Transverse colon (tissue), 4 donors: Measurements from ENCODE around the gene LCNL1. TPM values are rescaled to one million over a fixed set of nuclear protein-coding genes. Genes with fewer than 3 reads are reported as not detected.
"Not testable (repeated sequence)": the region's sequence is repeated elsewhere in the genome, so short reads cannot be mapped to it uniquely, and the experiment has no call there.

Experiments used
- DNase-seq: peaks from one replicate; pipeline ENCODE4 v3.0.0-alpha.2; 2019
- H3K27ac ChIP-seq, 4 donors: fragments of 200-600 bp; sonication (generic); 2 replicates each; pipeline ENCODE4 v1.5.1; 2016 to 2018; ENCODE audit warnings: inconsistent platforms in 4 of 4
- H3K27me3 ChIP-seq: fragments of 200-600 bp; sonication (generic); 2 replicates; pipeline ENCODE4 v1.5.1; 2017; ENCODE audit warnings: inconsistent platforms
- H3K36me3 ChIP-seq, 4 donors: fragments of 200-600 bp; sonication (generic); 2 replicates each; pipeline ENCODE4 v1.5.1; 2017 to 2019; ENCODE audit warnings: inconsistent platforms in 4 of 4
- H3K4me1 ChIP-seq, 4 donors: fragments of 200-600 bp; sonication (generic); 2 replicates each; pipeline ENCODE4 v1.5.1; 2017 to 2020; ENCODE audit warnings: inconsistent platforms in 4 of 4
- H3K4me3 ChIP-seq, 4 donors: fragments of 200-600 bp; sonication (generic); 1 replicate in 1 of 4; 2 replicates in 3 of 4; pipeline versions ENCODE4 v1.5.1 to v1.6.1; 2017 to 2019; ENCODE audit warnings: inconsistent platforms in 4 of 4
- H3K9me3 ChIP-seq, 2 donors: fragments of 200-600 bp; sonication (generic); 2 replicates each; pipeline ENCODE4 v1.5.1; 2017 to 2019; ENCODE audit warnings: inconsistent platforms in 2 of 2
- EP300 ChIP-seq: sonication (generic); formaldehyde crosslinking; IDR thresholded peaks from one replicate; pipeline ENCODE4 v1.6.1; 2017; ENCODE audit warnings: antibody characterized with exemption, low read depth
- POLR2A ChIP-seq: fragments of 450-650 bp; IDR thresholded peaks from one replicate; pipeline ENCODE4 v1.6.1; 2016; ENCODE audit warnings: antibody characterized with exemption, mild to moderate bottlenecking, moderate library complexity
- POLR2AphosphoS5 ChIP-seq, 3 donors: sonication (generic); formaldehyde crosslinking; IDR thresholded peaks; one replicate each; pipeline ENCODE4 v1.6.1; 2016; ENCODE audit warnings: antibody characterized with exemption in 3 of 3
- WGBS, 2 donors: methylation state at CpG; one replicate each; pipeline ENCODE4 v1.1.5; 2018; ENCODE audit warnings: low coverage in 1 of 2; 5-methylcytosine and 5-hydroxymethylcytosine counted together
- in situ Hi-C, 4 donors: fragments of 200-750 bp; cut with MboI; loops; one replicate each; pipeline versions ENCODE4 v1.15.0 to v1.15.1; 2017; ENCODE audit warnings: low sequenced_read_pairs in 3 of 4, low pct_ligation_motif_present in 1 of 4, low pct_unique_long_range_greater_than_20kb in 1 of 4
- intact Hi-C: fragments of 100-400 bp; cut with DNase I; formaldehyde crosslinking; loops from one replicate; pipeline ENCODE4 v1.15.1; 2023; ENCODE audit warnings: low total_unique reads
- total RNA-seq, 4 donors: library from RNA; depleted of rRNA; stranded (reverse); fragments of >200 nt; gene quantifications; one replicate each; pipeline ENCODE4 v1.1.0, GENCODE V29; 2016
- TF ChIP-seq, protein P1 (sequence below), 5 experiments: fragments of 200-600 bp in 3 of 5; fragments of 450-650 bp in 2 of 5; sonication (generic) in 3 of 5; IDR thresholded peaks; 1 replicate in 2 of 5; 2 replicates in 3 of 5; pipeline ENCODE4 v1.5.1; 2016 to 2017; ENCODE audit warnings: antibody characterized with exemption in 5 of 5, inconsistent platforms in 3 of 5, mild to moderate bottlenecking in 2 of 5, moderate library complexity in 1 of 5

Gene LCNL1
- total RNA-seq, 4 donors from 2014 or later = 0.27 to 0.75 TPM; not detected in 2

DNA sequence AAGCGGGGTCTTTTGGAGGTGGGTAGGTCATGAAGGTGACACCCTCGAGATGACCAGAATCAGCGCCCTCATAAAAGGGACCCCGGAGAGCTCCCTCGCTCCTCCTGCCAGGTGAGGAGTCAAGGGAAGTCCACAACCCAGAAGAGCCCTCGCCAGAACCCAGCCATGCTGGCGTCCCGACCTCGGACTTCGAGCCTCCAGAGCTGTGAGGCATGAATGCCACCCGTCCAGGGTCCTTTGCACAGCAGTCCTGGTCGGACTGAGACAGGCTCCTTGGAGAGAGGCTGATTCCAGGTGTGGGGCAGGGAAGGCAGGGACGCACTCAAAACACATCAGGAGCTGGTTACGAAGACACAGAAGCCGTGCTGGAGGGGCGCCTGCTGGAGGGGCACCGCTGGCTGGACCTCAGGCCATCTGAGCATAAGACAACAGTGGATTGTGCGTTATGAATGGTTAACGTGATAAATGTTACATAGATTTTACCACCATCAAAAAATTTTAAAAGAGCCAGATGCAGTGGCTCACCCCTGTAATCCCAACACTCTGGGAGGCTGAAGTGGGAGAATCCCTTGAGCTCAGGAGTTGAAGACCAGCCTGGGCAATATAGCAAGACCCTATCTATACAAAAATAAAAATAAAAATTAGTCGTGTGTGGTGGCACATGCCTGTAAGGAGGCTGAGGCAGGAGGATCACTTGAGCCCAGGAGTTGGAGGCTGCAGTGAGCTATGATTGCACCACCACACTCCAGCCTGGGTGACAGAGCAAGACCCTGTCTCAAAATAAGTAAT is 19.3 kb downstream of the LCNL1 start:
- Histone ChIP-seq H3K27me3 (no peaks in the 10 kb centered on the region), H3K4me3 (no peak overlapping the region), H3K27ac (no peak overlapping the region), H3K36me3 (no peaks in the 10 kb centered on the region), H3K9me3 (no peaks in the 10 kb centered on the region), H3K4me1 (peaks cover 5 to 14% (median 7%) of the 10 kb centered on the region in 4 donors)
- no peak for TF ChIP-seq POLR2AphosphoS5 (IDR thresholded peaks at IDR 0.05)
- no peak for TF ChIP-seq POLR2A
- no peak for TF ChIP-seq EP300
- TF ChIP-seq, protein P1, sequence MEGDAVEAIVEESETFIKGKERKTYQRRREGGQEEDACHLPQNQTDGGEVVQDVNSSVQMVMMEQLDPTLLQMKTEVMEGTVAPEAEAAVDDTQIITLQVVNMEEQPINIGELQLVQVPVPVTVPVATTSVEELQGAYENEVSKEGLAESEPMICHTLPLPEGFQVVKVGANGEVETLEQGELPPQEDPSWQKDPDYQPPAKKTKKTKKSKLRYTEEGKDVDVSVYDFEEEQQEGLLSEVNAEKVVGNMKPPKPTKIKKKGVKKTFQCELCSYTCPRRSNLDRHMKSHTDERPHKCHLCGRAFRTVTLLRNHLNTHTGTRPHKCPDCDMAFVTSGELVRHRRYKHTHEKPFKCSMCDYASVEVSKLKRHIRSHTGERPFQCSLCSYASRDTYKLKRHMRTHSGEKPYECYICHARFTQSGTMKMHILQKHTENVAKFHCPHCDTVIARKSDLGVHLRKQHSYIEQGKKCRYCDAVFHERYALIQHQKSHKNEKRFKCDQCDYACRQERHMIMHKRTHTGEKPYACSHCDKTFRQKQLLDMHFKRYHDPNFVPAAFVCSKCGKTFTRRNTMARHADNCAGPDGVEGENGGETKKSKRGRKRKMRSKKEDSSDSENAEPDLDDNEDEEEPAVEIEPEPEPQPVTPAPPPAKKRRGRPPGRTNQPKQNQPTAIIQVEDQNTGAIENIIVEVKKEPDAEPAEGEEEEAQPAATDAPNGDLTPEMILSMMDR (IDR thresholded peaks at IDR 0.05) = no peak
- 69 to 87% methylated on average over 14 to 20 of the region's 20 CpGs for WGBS, 2 donors
- in situ Hi-C loops (no loop called here), intact Hi-C loops (no loop called here)
- no peak for DNase-seq

DNA sequence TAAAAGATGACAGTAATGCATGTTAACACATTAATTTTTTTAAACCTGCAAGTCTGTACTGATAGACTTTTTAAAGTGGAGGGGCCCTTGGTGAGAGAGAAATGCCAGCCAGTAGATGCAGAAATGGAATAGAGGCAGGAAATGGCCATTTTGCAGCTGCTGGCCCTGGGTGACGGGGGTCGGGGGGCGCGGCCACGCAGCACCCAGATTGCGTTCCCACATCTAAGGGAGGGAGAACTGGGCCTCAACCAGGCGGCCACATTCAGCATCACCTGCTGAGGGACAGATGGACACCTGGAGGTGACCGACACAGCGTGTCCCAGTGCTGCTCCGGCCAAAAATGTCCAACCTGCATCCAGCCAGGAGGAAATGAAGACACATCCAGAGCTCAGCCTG is 19.9 kb downstream of the LCNL1 start:
- intact Hi-C loops = no loop called here
- 83% methylated on average over 10 of the region's 10 CpGs; no CpG with 5 or more reads in 1 of the 2 donors for WGBS, 2 donors
- no peak for DNase-seq
- Histone ChIP-seq H3K4me3 (no peak overlapping the region), H3K27me3 (no peaks in the 10 kb centered on the region), H3K36me3 (no peaks in the 10 kb centered on the region), H3K4me1 (peaks cover 0 to 8% (median under 1%) of the 10 kb centered on the region in 4 donors), H3K27ac (no peak overlapping the region), H3K9me3 (no peaks in the 10 kb centered on the region)
- TF ChIP-seq POLR2A (no peak), POLR2AphosphoS5 (IDR thresholded peaks at IDR 0.05) (no peak), EP300 (no peak)
- TF ChIP-seq, protein P1 (IDR thresholded peaks at IDR 0.05) = no peak
- in situ Hi-C loops = no loop called here

DNA sequence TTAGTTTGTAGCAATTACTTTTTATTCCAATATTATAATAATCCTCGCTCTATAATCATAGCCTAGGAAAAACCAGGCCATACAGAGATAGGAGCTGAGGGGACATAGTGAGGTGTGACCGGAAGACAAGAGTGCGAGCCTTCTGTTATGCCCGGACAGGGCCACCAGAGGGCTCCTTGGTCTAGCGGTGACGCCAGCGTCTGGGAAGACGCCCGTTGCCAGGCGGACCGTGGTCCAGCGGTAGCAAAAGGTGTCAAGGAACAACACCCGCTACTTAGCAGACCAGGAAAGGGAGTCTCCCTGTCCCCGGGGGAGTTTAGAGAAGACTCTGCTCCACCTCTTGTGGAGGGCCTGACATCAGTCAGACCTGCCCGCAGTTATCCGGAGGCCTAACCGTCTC is 21.5 kb downstream of the LCNL1 start:
- H3K4me3 ChIP-seq, H3K9me3 ChIP-seq, H3K36me3 ChIP-seq, H3K27ac ChIP-seq, H3K4me1 ChIP-seq, H3K27me3 ChIP-seq, intact Hi-C loops, in situ Hi-C loops, DNase-seq: not testable (repeated sequence)
- TF ChIP-seq, protein P1 (IDR thresholded peaks at IDR 0.05) = peak in 4 of 5 experiments; percentile 43 to 58 (median 50)
- 40 to 42% methylated on average over 1 to 17 of the region's 17 CpGs for WGBS, 2 donors

DNA sequence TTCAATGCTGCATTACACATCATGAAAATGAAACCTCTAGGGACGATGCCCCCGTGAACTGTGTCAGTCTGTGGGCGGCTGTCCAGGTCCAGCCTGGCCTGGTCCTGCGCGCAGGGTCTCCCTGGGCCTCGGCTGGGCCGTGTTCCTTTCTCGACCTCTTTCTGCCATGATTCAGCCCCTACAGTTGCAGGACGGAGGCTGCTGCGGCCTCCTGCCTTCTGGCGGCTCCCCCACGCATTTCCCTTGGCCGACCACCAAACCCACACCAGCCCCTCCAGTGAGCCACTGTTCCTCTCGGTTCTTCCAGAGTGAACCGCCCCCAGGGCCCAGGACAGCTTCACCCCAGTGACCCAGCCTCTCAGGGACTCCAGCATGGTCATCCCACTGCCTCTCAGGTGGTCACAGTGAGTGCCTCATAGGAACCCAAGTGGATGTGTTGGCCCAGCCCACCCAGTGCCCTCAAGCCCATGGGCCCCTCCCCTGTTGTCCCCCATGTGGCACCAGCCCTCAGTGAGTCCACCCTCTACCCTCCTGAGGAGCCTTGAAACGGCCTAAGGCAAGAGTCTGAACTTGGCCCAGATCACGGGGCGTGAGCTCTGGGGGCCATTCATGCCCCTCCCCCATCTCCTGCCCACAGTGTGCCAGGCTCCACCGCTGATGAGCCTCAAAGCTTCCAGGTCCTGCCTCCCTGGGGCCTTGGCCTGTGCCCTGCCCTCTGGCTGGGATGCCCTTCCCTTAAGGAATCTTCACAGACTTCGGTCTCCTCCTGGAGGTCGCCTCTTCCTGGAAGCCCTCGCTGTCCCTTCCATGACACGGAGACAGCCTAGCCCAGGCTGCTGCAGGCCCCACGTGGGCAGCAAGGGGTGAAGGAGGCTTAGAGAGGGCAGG is 23.6 kb downstream of the LCNL1 start:
- no peaks in the 10 kb centered on the region for H3K27me3 ChIP-seq
- intact Hi-C loops = no loop called here
- no peak for DNase-seq
- no peak overlapping the region for H3K4me3 ChIP-seq
- no peaks in the 10 kb centered on the region for H3K4me1 ChIP-seq
- no peaks in the 10 kb centered on the region for H3K9me3 ChIP-seq
- no peak overlapping the region for H3K27ac ChIP-seq
- TF ChIP-seq, protein P1 (IDR thresholded peaks at IDR 0.05) = no peak
- TF ChIP-seq POLR2A (no peak), POLR2AphosphoS5 (IDR thresholded peaks at IDR 0.05) (no peak), EP300 (no peak)
- H3K36me3 ChIP-seq = no peaks in the 10 kb centered on the region
- in situ Hi-C loops = no loop called here
- WGBS, 2 donors = 68% methylated on average over 24 of the region's 24 CpGs; no CpG with 5 or more reads in 1 of the 2 donors
